ENCODE results near the gene HOXA2. TPM values are rescaled to one million over a fixed set of nuclear protein-coding genes. Genes with fewer than 3 reads are reported as not detected.

The HOXA2 gene
- polyA plus RNA-seq, 1 donor (not counting 4 experiments of a cell fraction or from before 2014, with no cell fraction given), result 0.71 TPM

- H3K9me3 ChIP-seq (ENCODE audit: control insufficient read depth, low read depth, low read length), result no peaks in the 10 kb centered on the region
- no peak for FAIRE-seq
- H3K4me3 ChIP-seq (ENCODE audit: control insufficient read depth in 2 of 3, extremely low read depth in 1 of 3, insufficient read depth in 2 of 3, low read depth in 1 of 3, low read length in 3 of 3), result peak overlapping the region in 2 of 3 experiments; percentile 57 to 93
- H3K79me2 ChIP-seq (ENCODE audit: control insufficient read depth, insufficient read depth, low read length), result peaks cover 52% of the 10 kb centered on the region
- dilution Hi-C loops (cut with MboI; ENCODE audit: extremely low pct_ligation_motif_present, low sequenced_read_pairs), result no loop called here
- H2AFZ ChIP-seq (ENCODE audit: control insufficient read depth, low read length), result peak overlapping the region; percentile 49
- H3K4me1 ChIP-seq (ENCODE audit: control insufficient read depth, extremely low read depth, insufficient read depth, low read length), result peaks cover 38% of the 10 kb centered on the region
- no peak for TF ChIP-seq CTCF (optimal IDR thresholded peaks at IDR 0.05 in 1 of 3, IDR thresholded peaks at IDR 0.05 in 1 of 3, conservative IDR thresholded peaks at IDR 0.05 in 1 of 3; ENCODE audit: extremely low read depth in 1 of 3, insufficient read depth in 2 of 3, low read length in 3 of 3)
- TF ChIP-seq EZH2 (IDR thresholded peaks at IDR 0.05; ENCODE audit: low read length), result no peak
- peak overlapping the region; percentile 93 for H3K9ac ChIP-seq (ENCODE audit: control insufficient read depth, extremely low read depth, insufficient read depth, low read length)
- H3K36me3 ChIP-seq (ENCODE audit: control insufficient read depth in 2 of 2, extremely low read depth in 1 of 2, insufficient read depth in 2 of 2, low read length in 2 of 2), result peaks cover 4 to 7% of the 10 kb centered on the region in 2 experiments
- H3K27ac ChIP-seq (ENCODE audit: control insufficient read depth, insufficient read depth, low read length), result peak overlapping the region; percentile 92
- H4K20me1 ChIP-seq (ENCODE audit: control insufficient read depth, extremely low read depth, insufficient read depth, low read length), result no peaks in the 10 kb centered on the region
- H3K9me1 ChIP-seq (ENCODE audit: control insufficient read depth, extremely low read depth, insufficient read depth, low read length), result no peaks in the 10 kb centered on the region
- no peaks in the 10 kb centered on the region for H3K27me3 ChIP-seq (ENCODE audit: control insufficient read depth, extremely low read depth, insufficient read depth, low read length)
- no peak for DNase-seq (ENCODE audit: low read depth, low spot score)
- peak overlapping the region; percentile 92 for H3K4me2 ChIP-seq (ENCODE audit: control insufficient read depth, extremely low read depth, insufficient read depth, low read depth, low read length)
These were observed 37.8 kb upstream of the HOXA2 start for GRCh38 chr7:27140126-27140857.

- peak overlapping the region; percentile 92 for H3K4me2 ChIP-seq (ENCODE audit: control insufficient read depth, extremely low read depth, insufficient read depth, low read depth, low read length)
- H3K9me1 ChIP-seq (ENCODE audit: control insufficient read depth, extremely low read depth, insufficient read depth, low read length), result no peaks in the 10 kb centered on the region
- H3K27ac ChIP-seq (ENCODE audit: control insufficient read depth, insufficient read depth, low read length), result peak overlapping the region; percentile 92
- DNase-seq (ENCODE audit: low read depth, low spot score), result no peak
- no peaks in the 10 kb centered on the region for H4K20me1 ChIP-seq (ENCODE audit: control insufficient read depth, extremely low read depth, insufficient read depth, low read length)
- no peaks in the 10 kb centered on the region for H3K27me3 ChIP-seq (ENCODE audit: control insufficient read depth, extremely low read depth, insufficient read depth, low read length)
- H3K9me3 ChIP-seq (ENCODE audit: control insufficient read depth, low read depth, low read length), result no peaks in the 10 kb centered on the region
- dilution Hi-C loops (cut with MboI; ENCODE audit: extremely low pct_ligation_motif_present, low sequenced_read_pairs), result no loop called here
- TF ChIP-seq CTCF (optimal IDR thresholded peaks at IDR 0.05 in 1 of 3, IDR thresholded peaks at IDR 0.05 in 1 of 3, conservative IDR thresholded peaks at IDR 0.05 in 1 of 3; ENCODE audit: extremely low read depth in 1 of 3, insufficient read depth in 2 of 3, low read length in 3 of 3) (no peak), EZH2 (IDR thresholded peaks at IDR 0.05; ENCODE audit: low read length) (no peak)
- peak overlapping the region in 2 of 3 experiments; percentile 57 to 93 for H3K4me3 ChIP-seq (ENCODE audit: control insufficient read depth in 2 of 3, extremely low read depth in 1 of 3, insufficient read depth in 2 of 3, low read depth in 1 of 3, low read length in 3 of 3)
- FAIRE-seq, result no peak
- peaks cover 43% of the 10 kb centered on the region for H3K4me1 ChIP-seq (ENCODE audit: control insufficient read depth, extremely low read depth, insufficient read depth, low read length)
- H2AFZ ChIP-seq (ENCODE audit: control insufficient read depth, low read length), result peak overlapping the region; percentile 49
- peak overlapping the region; percentile 93 for H3K9ac ChIP-seq (ENCODE audit: control insufficient read depth, extremely low read depth, insufficient read depth, low read length)
- H3K79me2 ChIP-seq (ENCODE audit: control insufficient read depth, insufficient read depth, low read length), result peaks cover 46% of the 10 kb centered on the region
- H3K36me3 ChIP-seq (ENCODE audit: control insufficient read depth in 2 of 2, extremely low read depth in 1 of 2, insufficient read depth in 2 of 2, low read length in 2 of 2), result peaks cover 2 to 4% of the 10 kb centered on the region in 2 experiments
These were observed 37.0 kb upstream of the HOXA2 start for GRCh38 chr7:27139334-27140125.

Data from keratinocyte (primary cell).